ENCODE results near the gene DGKD.

The DGKD gene

GRCh38 chr2:233443511-233444183 lies 89.4 kb downstream of the DGKD start:
- DNase-seq (ENCODE audit: low read depth in 2 of 2, low spot score in 1 of 2), result peak; percentile 66 to 73

- no peak for DNase-seq (ENCODE audit: low read depth in 2 of 2, low spot score in 1 of 2)
These were observed 90.2 kb downstream of the DGKD start for GRCh38 chr2:233444501-233444900.

- no peak for DNase-seq (ENCODE audit: low read depth in 2 of 2, low spot score in 1 of 2)
These were observed 91.0 kb downstream of the DGKD start for GRCh38 chr2:233445152-233445830.

- no peak for DNase-seq (ENCODE audit: low read depth in 2 of 2, low spot score in 1 of 2)
These were observed 91.8 kb downstream of the DGKD start for GRCh38 chr2:233446121-233446520.

- DNase-seq (ENCODE audit: low read depth in 2 of 2, low spot score in 1 of 2), result no peak
These were observed 92.5 kb downstream of the DGKD start for GRCh38 chr2:233446606-233447305.

- no peak for DNase-seq (ENCODE audit: low read depth in 2 of 2, low spot score in 1 of 2)
These were observed 93.4 kb downstream of the DGKD start for GRCh38 chr2:233447506-233448219.

GRCh38 chr2:233448220-233448559 lies 93.9 kb downstream of the DGKD start:
- DNase-seq (ENCODE audit: low read depth in 2 of 2, low spot score in 1 of 2), result no peak

- no peak for DNase-seq (ENCODE audit: low read depth in 2 of 2, low spot score in 1 of 2)
These were observed 94.3 kb downstream of the DGKD start for GRCh38 chr2:233448575-233448974.

- DNase-seq (ENCODE audit: low read depth in 2 of 2, low spot score in 1 of 2), result no peak
These were observed 95.0 kb downstream of the DGKD start for GRCh38 chr2:233449081-233449901.

- DNase-seq (ENCODE audit: low read depth in 2 of 2, low spot score in 1 of 2), result no peak
These were observed 95.9 kb downstream of the DGKD start for GRCh38 chr2:233449921-233450863.

- DNase-seq (ENCODE audit: low read depth in 2 of 2, low spot score in 1 of 2), result no peak
These were observed 96.7 kb downstream of the DGKD start for GRCh38 chr2:233450864-233451575.

GRCh38 chr2:233451950-233452349 lies 97.7 kb downstream of the DGKD start:
- DNase-seq (ENCODE audit: low read depth in 2 of 2, low spot score in 1 of 2), result no peak

- DNase-seq (ENCODE audit: low read depth in 2 of 2, low spot score in 1 of 2), result no peak
These were observed 99.0 kb downstream of the DGKD start for GRCh38 chr2:233453111-233453915.

GRCh38 chr2:233453916-233454315 lies 99.6 kb downstream of the DGKD start:
- DNase-seq (ENCODE audit: low read depth in 2 of 2, low spot score in 1 of 2), result no peak

GRCh38 chr2:233455006-233455405 lies 100.7 kb downstream of the DGKD start:
- DNase-seq (ENCODE audit: low read depth in 2 of 2, low spot score in 1 of 2), result no peak

- no peak for DNase-seq (ENCODE audit: low read depth in 2 of 2, low spot score in 1 of 2)
These were observed 101.2 kb downstream of the DGKD start for GRCh38 chr2:233455491-233455890.

GRCh38 chr2:233456111-233456510 lies 101.8 kb downstream of the DGKD start:
- no peak for DNase-seq (ENCODE audit: low read depth in 2 of 2, low spot score in 1 of 2)

- DNase-seq (ENCODE audit: low read depth in 2 of 2, low spot score in 1 of 2), result no peak
These were observed 102.6 kb downstream of the DGKD start for GRCh38 chr2:233456934-233457333.

All from stimulated activated CD8-positive, alpha-beta memory T cell treated with anti-CD3 and anti-CD28 coated beads, Interleukin-4, amount 100 ng/mL, for 1 hour (primary cell).